Smooth muscle cell (in vitro differentiated cells): ENCODE results near the gene DRC7. TPM values are rescaled to one million over a fixed set of nuclear protein-coding genes. Genes with fewer than 3 reads are reported as not detected.
A peak's percentile ranks its signal among the peaks of the same experiment; 100 is the strongest.

Experiments
- DNase-seq: peaks from one replicate; lab custom pipeline; 2025; ENCODE audit not compliant: unreplicated experiment; lab: John Stamatoyannopoulos, UW
- H2AFZ ChIP-seq: fragments of 200-600 bp; sonication (generic); 2 replicates; pipeline ENCODE4 v1.6.0; 2016; ENCODE audit warnings: antibody characterized with exemption, low read depth, mild to moderate bottlenecking
- H3F3A ChIP-seq: fragments of 200-600 bp; sonication (generic); 2 replicates; pipeline ENCODE4 v1.6.0; 2017; ENCODE audit warnings: antibody characterized with exemption, low read depth
- H3K27ac ChIP-seq: fragments of 200-600 bp; sonication (generic); 2 replicates; pipeline ENCODE4 v1.5.1; 2016; ENCODE audit warnings: low read depth, mild to moderate bottlenecking
- H3K27me3 ChIP-seq: fragments of 200-600 bp; sonication (generic); 2 replicates; pipeline ENCODE4 v1.6.1; 2016; ENCODE audit warnings: low read depth, mild to moderate bottlenecking
- H3K36me3 ChIP-seq: fragments of 200-600 bp; sonication (generic); 2 replicates; pipeline ENCODE4 v1.5.1; 2016; ENCODE audit warnings: low read depth
- H3K4me1 ChIP-seq: fragments of 200-600 bp; sonication (generic); 2 replicates; pipeline ENCODE4 v1.5.1; 2016; ENCODE audit warnings: low read depth
- H3K4me2 ChIP-seq: fragments of 200-600 bp; sonication (generic); 2 replicates; pipeline ENCODE4 v1.6.0; 2016; ENCODE audit warnings: mild to moderate bottlenecking
- H3K4me3 ChIP-seq: fragments of 200-600 bp; sonication (generic); 2 replicates; pipeline ENCODE4 v1.5.1; 2016; ENCODE audit warnings: mild to moderate bottlenecking
- H3K79me2 ChIP-seq: fragments of 200-600 bp; sonication (generic); 2 replicates; pipeline ENCODE4 v1.6.0; 2016; ENCODE audit warnings: low read depth, mild to moderate bottlenecking
- H3K9ac ChIP-seq: fragments of 200-600 bp; sonication (generic); 2 replicates; pipeline ENCODE4 v1.6.0; 2016; ENCODE audit warnings: low read depth
- H3K9me3 ChIP-seq: fragments of 200-600 bp; sonication (generic); replicated peaks from 2 replicates; pipeline ENCODE4 v1.5.1; 2016; ENCODE audit warnings: low read depth
- H4K20me1 ChIP-seq: fragments of 200-600 bp; sonication (generic); 2 replicates; pipeline ENCODE4 v1.6.0; 2016; ENCODE audit warnings: low read depth
- CTCF ChIP-seq: fragments of 200-600 bp; sonication (generic); IDR thresholded peaks from 2 replicates; pipeline ENCODE4 v1.5.1; 2017; ENCODE audit warnings: borderline replicate concordance, mild to moderate bottlenecking, antibody characterized with exemption; ENCODE audit not compliant: insufficient read depth, poor library complexity, severe bottlenecking
- WGBS: methylation state at CpG from one replicate; pipeline ENCODE4 v1.1.7; 2016; ENCODE audit warnings: low lambda C conversion rate; 5-methylcytosine and 5-hydroxymethylcytosine counted together
- polyA plus RNA-seq: library from polyadenylated mRNA; unstranded; fragments of >200 nt; fragmentation: Nextera tagmentation; extraction: Ambion mirVana; gene quantifications from 2 replicates; pipeline ENCODE4 v1.2.1, GENCODE V29; 2016
- total RNA-seq: library from RNA; depleted of rRNA; stranded (reverse); fragments of >200 nt; gene quantifications from 2 replicates; pipeline ENCODE4 v1.2.3, GENCODE V29; 2014

The DRC7 gene
- total and polyA plus RNA-seq, 2 experiments from 2014 or later, result 0.94 TPM; not detected in 1

DNA sequence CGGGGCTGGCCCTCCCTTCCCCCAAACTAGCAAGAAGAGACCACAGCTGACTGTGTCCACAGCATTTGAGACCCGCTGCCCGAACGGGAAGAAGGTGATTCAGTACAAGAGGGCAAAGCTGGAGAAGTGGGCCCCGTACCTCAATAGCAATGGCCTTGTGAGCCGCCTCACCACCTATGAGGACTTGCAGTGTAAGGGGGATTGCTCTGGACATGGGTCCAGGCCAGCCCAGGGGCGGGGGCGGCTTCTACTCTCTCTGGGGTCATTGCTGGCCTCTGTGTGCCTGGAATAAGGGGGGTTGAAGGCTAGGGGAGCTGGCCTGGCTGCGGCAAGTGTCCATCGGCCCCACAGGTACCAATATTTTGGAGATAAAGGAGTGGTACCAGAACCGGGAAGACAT is 28.0 kb downstream of the DRC7 start:
- 89% methylated on average over 11 of the region's 11 CpGs for WGBS
- Histone ChIP-seq H3K36me3 (no peaks in the 10 kb centered on the region), H3K9ac (no peak overlapping the region), H3K4me3 (no peak overlapping the region), H3K27ac (no peak overlapping the region), H2AFZ (no peak overlapping the region), H3K4me2 (no peak overlapping the region), H3F3A (no peaks in the 10 kb centered on the region), H3K9me3 (no peaks in the 10 kb centered on the region), H3K79me2 (no peaks in the 10 kb centered on the region), H4K20me1 (no peaks in the 10 kb centered on the region), H3K27me3 (no peaks in the 10 kb centered on the region), H3K4me1 (no peaks in the 10 kb centered on the region)
- DNase-seq, result no peak
- no peak for TF ChIP-seq CTCF

GRCh38 chr16:57723170-57723569 is 28.6 kb downstream of the DRC7 start:
- Histone ChIP-seq H3K9me3 (no peaks in the 10 kb centered on the region), H3K36me3 (no peaks in the 10 kb centered on the region), H3K27ac (no peak overlapping the region), H3F3A (no peaks in the 10 kb centered on the region), H3K79me2 (no peaks in the 10 kb centered on the region), H4K20me1 (no peaks in the 10 kb centered on the region), H3K9ac (no peak overlapping the region), H3K27me3 (no peaks in the 10 kb centered on the region), H2AFZ (no peak overlapping the region), H3K4me1 (no peaks in the 10 kb centered on the region), H3K4me3 (no peak overlapping the region), H3K4me2 (no peak overlapping the region)
- DNase-seq, result no peak
- peak; percentile 20 for TF ChIP-seq CTCF
- 70% methylated on average over 7 of the region's 7 CpGs for WGBS

DNA sequence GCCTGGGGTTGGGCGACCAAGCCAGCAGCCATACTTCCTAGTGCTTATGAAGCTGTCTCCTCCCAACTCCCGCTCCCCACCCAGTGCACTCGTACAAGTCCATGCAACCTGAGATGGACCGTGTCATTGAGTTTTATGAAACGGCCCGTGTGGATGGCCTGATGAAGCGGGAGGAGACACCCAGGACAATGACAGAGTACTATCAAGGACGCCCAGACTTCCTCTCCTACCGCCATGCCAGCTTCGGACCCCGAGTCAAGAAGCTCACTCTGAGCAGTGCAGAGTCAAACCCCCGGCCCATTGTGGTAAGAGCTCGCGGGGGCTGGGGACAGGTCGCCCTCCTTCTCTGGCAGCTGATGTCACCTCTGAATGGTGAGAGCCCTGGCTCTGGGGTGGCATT is 29.9 kb downstream of the DRC7 start:
- no peak overlapping the region for H2AFZ ChIP-seq
- no peak overlapping the region for H3K9ac ChIP-seq
- no peaks in the 10 kb centered on the region for H4K20me1 ChIP-seq
- H3K79me2 ChIP-seq, result no peaks in the 10 kb centered on the region
- no peaks in the 10 kb centered on the region for H3K36me3 ChIP-seq
- no peaks in the 10 kb centered on the region for H3K27me3 ChIP-seq
- H3K9me3 ChIP-seq, result no peaks in the 10 kb centered on the region
- H3K27ac ChIP-seq, result no peak overlapping the region
- no peaks in the 10 kb centered on the region for H3K4me1 ChIP-seq
- TF ChIP-seq CTCF, result no peak
- no peaks in the 10 kb centered on the region for H3F3A ChIP-seq
- 93% methylated on average over 15 of the region's 15 CpGs for whole genome bisulfite sequencing
- H3K4me2 ChIP-seq, result no peak overlapping the region
- H3K4me3 ChIP-seq, result no peak overlapping the region
- no peak for DNase-seq

- WGBS, result 89% methylated on average over 5 of the region's 5 CpGs
- Histone ChIP-seq H3F3A (no peaks in the 10 kb centered on the region), H3K4me3 (no peak overlapping the region), H3K27me3 (no peaks in the 10 kb centered on the region), H3K79me2 (no peaks in the 10 kb centered on the region), H4K20me1 (no peaks in the 10 kb centered on the region), H3K9ac (no peak overlapping the region), H3K4me1 (no peaks in the 10 kb centered on the region), H3K27ac (no peak overlapping the region), H3K36me3 (no peaks in the 10 kb centered on the region), H2AFZ (no peak overlapping the region), H3K9me3 (no peaks in the 10 kb centered on the region), H3K4me2 (no peak overlapping the region)
- TF ChIP-seq CTCF, result no peak
- no peak for DNase-seq
Measured at GRCh38 chr16:57725151-57725550, 30.5 kb downstream of the DRC7 start.
